Immature natural killer cell (primary cell): ENCODE data around the gene IDUA. TPM values are rescaled to one million over a fixed set of nuclear protein-coding genes. Genes with fewer than 3 reads are reported as not detected.

Source experiments
- DNase-seq, 3 donors: peaks; one replicate each; pipeline ENCODE4 v3.0.0; 2022; ENCODE audit warnings: mixed read lengths in 1 of 3
- H3K27ac Mint-ChIP-seq, 6 donors: one replicate each; pipeline ENCODE4 v1.8.0; 2020; ENCODE audit warnings: mixed read lengths in 6 of 6, mild to moderate bottlenecking in 5 of 6, inconsistent platforms in 4 of 6, moderate library complexity in 3 of 6
- H3K27me3 Mint-ChIP-seq, 3 donors: one replicate each; pipeline ENCODE4 v1.8.0; 2020 to 2021; ENCODE audit warnings: low read depth in 3 of 3, mild to moderate bottlenecking in 3 of 3, mixed read lengths in 3 of 3, moderate library complexity in 3 of 3, inconsistent platforms in 1 of 3
- H3K36me3 Mint-ChIP-seq, 3 donors: one replicate each; pipeline ENCODE4 v1.8.0; 2020; ENCODE audit warnings: mixed read lengths in 3 of 3, inconsistent platforms in 2 of 3, mild to moderate bottlenecking in 2 of 3
- H3K4me1 Mint-ChIP-seq, 2 donors: one replicate each; pipeline ENCODE4 v1.8.0; 2020; ENCODE audit warnings: inconsistent platforms in 2 of 2, mild to moderate bottlenecking in 2 of 2, mixed read lengths in 2 of 2, moderate library complexity in 1 of 2
- H3K4me3 Mint-ChIP-seq, 5 donors: one replicate each; pipeline ENCODE4 v1.8.0; 2020; ENCODE audit warnings: mild to moderate bottlenecking in 5 of 5, mixed read lengths in 5 of 5, inconsistent platforms in 3 of 5, moderate library complexity in 3 of 5
- H3K9me3 Mint-ChIP-seq, 6 donors: one replicate each; pipeline ENCODE4 v1.8.0; 2020; ENCODE audit warnings: mild to moderate bottlenecking in 6 of 6, mixed read lengths in 6 of 6, inconsistent platforms in 4 of 6, moderate library complexity in 3 of 6
- polyA plus RNA-seq, 3 donors: library from polyadenylated mRNA; unstranded; fragments of 300-500 nt; fragmentation: Illumina TruSeq; gene quantifications; one replicate each; pipeline ENCODE4 v1.2.3, GENCODE V29; 2021

Gene IDUA
- polyA plus RNA-seq, 3 donors from 2014 or later, result 5.6 to 12.2 (median 6.3) TPM

DNA sequence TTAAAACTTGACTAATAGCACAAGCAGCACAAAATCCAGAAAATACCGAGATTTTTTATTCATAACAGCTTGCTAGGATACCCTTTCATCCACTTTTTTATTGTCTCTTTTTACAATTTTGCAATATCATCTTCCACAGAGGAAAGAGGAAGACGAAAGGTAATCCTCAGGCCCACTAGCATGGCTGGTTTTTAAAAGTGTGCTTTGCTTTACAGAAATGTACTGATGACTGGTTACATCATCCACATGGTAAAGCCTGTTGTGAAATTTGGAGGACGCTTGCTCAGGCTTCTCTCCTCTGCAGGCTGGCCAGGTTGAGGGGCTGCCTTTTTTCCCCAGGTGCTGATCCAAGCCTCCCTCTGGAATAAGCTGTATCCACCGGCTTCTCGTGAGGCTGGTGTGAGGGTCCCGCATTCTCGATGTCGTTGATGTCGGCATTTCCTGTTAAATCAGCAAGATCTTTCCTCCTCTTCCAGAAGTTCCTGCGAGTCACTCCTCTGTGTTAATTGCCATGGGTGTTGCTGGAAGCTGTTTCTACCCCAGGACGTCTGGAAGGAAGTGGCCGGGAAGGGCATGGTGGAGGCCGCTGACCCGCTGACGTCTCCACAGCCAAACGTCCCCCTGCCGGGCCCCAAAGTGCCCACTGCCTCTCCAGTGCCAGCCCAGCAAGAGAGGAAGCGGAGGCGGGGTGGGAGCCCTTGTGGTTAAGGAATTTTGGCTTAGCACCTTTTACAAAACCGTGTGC is 7.7 kb upstream of the IDUA start:
- DNase-seq, result no peak
- Mint-ChIP-seq H3K27me3 (peaks cover 0 to 4% (median 4%) of the 10 kb centered on the region in 3 donors), H3K27ac (no peak overlapping the region), H3K9me3 (no peaks in the 10 kb centered on the region), H3K4me3 (no peak overlapping the region), H3K36me3 (no peaks in the 10 kb centered on the region), H3K4me1 (peaks cover 0 to 5% of the 10 kb centered on the region in 2 donors)

DNA sequence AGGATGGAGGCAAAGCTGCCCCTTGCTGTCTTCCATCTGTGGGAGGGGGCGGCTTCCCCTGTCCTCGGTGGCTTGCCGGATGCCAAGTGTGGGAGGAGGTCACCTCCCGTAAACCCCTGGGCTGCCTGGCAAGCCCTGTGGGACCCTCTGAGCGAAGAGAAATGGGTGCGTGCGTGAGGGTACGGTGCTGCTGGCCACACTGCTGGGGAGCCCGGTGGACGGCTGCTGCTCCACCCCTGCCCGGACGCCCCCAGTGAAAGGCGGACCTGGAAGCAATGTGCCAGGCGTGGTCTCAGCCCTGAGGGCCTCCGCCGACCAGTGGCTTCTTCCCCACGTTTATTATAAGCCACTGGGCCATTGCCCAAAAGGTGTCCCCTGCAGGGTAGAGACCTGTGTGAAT is 4.6 kb upstream of the IDUA start:
- Mint-ChIP-seq H3K27ac (no peak overlapping the region), H3K9me3 (no peaks in the 10 kb centered on the region), H3K27me3 (peaks cover 0 to 4% (median 2%) of the 10 kb centered on the region in 3 donors), H3K36me3 (no peaks in the 10 kb centered on the region), H3K4me1 (peaks cover 22 to 23% of the 10 kb centered on the region in 2 donors), H3K4me3 (no peak overlapping the region)
- no peak for DNase-seq

DNA sequence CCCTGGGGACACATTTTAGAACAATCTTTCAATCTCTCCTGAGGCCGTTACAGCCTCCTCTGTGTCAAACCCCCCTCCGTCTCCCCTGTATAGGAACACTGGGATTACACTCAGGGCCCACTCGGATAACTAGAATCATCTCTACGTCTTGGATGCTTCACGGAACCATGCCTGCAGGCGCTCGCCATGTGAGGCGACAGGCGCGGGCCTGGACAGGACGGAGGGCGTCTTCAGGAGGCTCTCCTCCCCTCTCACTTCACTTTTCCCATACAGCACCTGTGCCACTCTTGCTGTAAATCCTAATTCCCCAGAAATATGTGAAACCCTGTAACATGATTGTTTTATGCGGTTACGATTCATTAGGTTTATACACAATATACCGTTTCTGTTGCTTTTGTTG is 4.0 kb upstream of the IDUA start:
- no peak for DNase-seq
- H3K27me3 Mint-ChIP-seq, result peaks cover 0 to 4% (median 2%) of the 10 kb centered on the region in 3 donors
- no peaks in the 10 kb centered on the region for H3K9me3 Mint-ChIP-seq
- peak overlapping the region in 1 of 6 donors; percentile 38 for H3K27ac Mint-ChIP-seq
- no peaks in the 10 kb centered on the region for H3K36me3 Mint-ChIP-seq
- H3K4me1 Mint-ChIP-seq, result peaks cover 22 to 25% of the 10 kb centered on the region in 2 donors
- H3K4me3 Mint-ChIP-seq, result no peak overlapping the region

DNA sequence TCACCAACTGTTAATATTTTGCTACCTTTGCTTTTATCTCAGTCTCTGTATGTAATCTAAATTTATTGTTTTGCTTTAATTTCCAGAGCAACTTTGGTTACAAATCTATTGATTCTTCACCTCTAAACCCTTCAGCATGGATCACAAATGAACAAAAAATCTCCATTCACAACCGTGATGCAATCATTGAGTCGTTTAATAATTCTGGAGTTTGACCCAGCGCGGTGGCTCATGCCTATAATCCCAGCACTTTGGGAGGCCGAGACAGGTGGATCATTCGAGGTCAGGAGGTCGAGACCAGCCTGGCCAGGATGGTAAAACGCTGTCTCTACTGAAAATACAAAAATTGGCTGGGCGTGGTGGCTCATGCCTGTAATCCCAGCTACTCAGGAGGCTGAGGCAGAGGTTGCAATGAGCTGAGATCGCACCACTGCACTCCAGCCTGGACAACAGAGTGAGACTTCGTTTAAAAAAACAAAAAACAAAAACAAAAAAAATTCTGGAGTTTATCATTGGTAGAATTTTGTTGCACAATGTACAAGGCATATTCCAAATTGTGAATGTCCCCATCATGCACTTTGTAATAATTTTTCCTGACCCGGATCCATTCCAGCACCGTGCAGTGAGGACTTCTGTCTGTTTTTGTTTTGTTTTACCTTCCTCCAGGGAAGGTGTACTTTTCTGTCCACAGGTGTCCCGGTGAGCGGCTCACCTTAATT is 2.3 kb upstream of the IDUA start:
- peak overlapping the region in 2 of 6 donors; percentile 26 to 50 for H3K27ac Mint-ChIP-seq
- DNase-seq, result no peak
- peaks cover 0 to 2% (median 2%) of the 10 kb centered on the region in 3 donors for H3K27me3 Mint-ChIP-seq
- H3K4me1 Mint-ChIP-seq, result peaks cover 22 to 29% of the 10 kb centered on the region in 2 donors
- peak overlapping the region in 4 of 5 donors; percentile 53 to 64 (median 56) for H3K4me3 Mint-ChIP-seq
- no peaks in the 10 kb centered on the region for H3K9me3 Mint-ChIP-seq
- H3K36me3 Mint-ChIP-seq, result no peaks in the 10 kb centered on the region

DNA sequence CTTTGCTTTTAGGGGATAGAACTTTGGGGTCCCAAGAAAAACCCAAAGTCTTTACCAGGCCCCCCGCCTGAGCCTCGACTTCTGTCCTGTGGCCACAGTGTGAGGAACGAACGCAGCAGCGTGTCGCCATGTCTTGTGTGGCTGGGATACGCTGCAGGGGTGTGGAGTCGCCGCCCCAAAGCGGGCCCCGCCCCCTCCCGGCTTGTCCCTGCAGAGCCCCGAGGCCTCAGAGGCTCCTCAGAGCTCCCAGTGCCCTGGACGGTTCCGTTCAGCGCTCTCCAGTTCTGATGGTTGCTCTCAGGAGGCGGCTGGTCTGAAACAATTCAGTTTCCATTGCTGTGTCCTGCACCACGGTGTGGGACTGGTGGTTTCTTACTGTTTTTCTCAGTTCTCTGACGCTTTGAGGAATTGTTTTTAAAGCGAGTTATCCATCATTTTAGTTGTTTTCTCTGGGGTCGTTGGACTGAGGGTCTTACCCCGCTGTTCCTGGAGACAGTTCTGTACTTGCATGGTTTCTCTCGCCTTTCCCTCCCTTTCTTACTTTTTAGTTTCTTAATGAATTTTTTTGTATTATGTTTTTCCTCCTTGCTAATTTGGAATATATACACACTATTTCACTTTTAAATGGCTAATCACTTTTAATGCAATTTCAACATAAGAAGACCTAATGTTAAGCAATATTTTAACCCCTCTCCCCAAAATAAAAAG is 1.6 kb upstream of the IDUA start:
- Mint-ChIP-seq H3K27me3 (peaks cover 0 to 2% (median 2%) of the 10 kb centered on the region in 3 donors), H3K27ac (peak overlapping the region in 4 of 6 donors; percentile 1 to 89 (median 38)), H3K9me3 (no peaks in the 10 kb centered on the region), H3K4me3 (peak overlapping the region; percentile 32 to 91 (median 64)), H3K4me1 (peaks cover 22 to 29% of the 10 kb centered on the region in 2 donors), H3K36me3 (no peaks in the 10 kb centered on the region)
- DNase-seq, result peak; percentile 45 to 49 (median 47)

DNA sequence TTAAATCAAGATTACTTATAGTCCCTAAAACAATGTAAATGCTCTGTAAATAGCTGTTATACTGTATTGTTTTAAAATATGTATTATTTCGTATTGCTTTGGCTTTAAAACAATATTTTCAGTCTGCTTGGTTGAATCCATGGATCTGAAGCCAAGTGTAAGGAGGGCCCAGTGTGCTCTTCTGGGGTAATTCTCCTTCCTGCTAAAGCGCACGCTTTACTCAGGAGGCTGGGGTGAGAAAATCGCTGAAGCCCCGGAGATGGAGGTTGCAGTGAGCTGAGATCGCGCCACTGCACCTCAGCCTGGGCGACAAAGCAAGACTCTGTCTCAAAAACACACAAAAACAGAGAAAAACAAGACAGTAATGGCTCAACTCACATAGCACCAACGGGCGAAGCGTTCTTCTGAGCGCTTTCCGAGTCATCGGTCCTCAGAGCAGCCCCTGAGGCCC is 391 bp upstream of the IDUA start:
- no peak for DNase-seq
- H3K9me3 Mint-ChIP-seq, result no peaks in the 10 kb centered on the region
- H3K4me1 Mint-ChIP-seq, result peaks cover 22 to 29% of the 10 kb centered on the region in 2 donors
- H3K36me3 Mint-ChIP-seq, result no peaks in the 10 kb centered on the region
- peak overlapping the region; percentile 85 to 95 (median 89) for H3K27ac Mint-ChIP-seq
- H3K27me3 Mint-ChIP-seq, result peaks cover 0 to 2% (median 2%) of the 10 kb centered on the region in 3 donors
- H3K4me3 Mint-ChIP-seq, result peak overlapping the region; percentile 88 to 96 (median 94)

DNA sequence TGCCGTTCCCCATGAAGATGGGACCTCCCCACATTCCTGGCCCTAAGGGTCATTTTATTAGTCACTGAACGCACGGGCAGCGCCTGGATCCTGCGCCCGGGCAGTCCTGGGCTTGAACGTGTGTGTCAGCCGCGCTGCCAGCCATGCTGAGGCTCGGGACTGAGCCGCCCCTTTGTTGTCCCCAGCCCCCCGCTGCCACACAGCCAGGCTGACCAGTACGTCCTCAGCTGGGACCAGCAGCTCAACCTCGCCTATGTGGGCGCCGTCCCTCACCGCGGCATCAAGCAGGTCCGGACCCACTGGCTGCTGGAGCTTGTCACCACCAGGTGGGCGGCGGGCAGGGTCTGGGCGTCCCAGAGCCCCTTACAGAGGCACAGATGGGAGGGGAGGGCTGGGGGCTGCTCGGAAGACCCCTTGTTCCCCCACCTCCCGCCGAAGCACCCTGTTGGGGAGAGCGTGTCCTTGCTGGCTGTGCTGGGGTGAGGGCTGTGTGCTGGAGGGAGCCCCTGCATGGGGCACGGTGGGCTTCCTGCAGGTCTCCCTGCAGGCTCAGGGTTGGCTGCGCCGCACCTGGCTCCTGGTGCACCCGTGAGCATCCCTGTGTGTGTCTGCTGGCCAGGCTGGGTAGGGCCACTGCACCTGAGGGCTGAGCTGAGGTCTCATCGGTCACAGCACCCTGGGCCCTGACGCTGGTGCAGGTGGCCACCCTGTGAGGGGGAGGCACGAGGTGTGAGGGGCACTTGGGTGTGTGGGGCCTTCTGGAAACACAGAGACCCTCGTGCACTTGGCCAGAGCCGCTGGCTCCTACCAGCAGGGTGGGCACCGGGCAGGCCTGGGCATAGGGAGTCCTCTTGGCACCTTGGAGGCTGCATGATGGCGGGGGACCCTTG is 1.0 kb downstream of the IDUA start:
- Mint-ChIP-seq H3K27me3 (peaks cover 0 to 2% (median 0%) of the 10 kb centered on the region in 3 donors), H3K27ac (peak overlapping the region in 2 of 6 donors; percentile 13 to 60), H3K4me3 (peak overlapping the region; percentile 49 to 78 (median 67)), H3K4me1 (peaks cover 22 to 29% of the 10 kb centered on the region in 2 donors), H3K36me3 (no peaks in the 10 kb centered on the region), H3K9me3 (no peaks in the 10 kb centered on the region)
- no peak for DNase-seq

DNA sequence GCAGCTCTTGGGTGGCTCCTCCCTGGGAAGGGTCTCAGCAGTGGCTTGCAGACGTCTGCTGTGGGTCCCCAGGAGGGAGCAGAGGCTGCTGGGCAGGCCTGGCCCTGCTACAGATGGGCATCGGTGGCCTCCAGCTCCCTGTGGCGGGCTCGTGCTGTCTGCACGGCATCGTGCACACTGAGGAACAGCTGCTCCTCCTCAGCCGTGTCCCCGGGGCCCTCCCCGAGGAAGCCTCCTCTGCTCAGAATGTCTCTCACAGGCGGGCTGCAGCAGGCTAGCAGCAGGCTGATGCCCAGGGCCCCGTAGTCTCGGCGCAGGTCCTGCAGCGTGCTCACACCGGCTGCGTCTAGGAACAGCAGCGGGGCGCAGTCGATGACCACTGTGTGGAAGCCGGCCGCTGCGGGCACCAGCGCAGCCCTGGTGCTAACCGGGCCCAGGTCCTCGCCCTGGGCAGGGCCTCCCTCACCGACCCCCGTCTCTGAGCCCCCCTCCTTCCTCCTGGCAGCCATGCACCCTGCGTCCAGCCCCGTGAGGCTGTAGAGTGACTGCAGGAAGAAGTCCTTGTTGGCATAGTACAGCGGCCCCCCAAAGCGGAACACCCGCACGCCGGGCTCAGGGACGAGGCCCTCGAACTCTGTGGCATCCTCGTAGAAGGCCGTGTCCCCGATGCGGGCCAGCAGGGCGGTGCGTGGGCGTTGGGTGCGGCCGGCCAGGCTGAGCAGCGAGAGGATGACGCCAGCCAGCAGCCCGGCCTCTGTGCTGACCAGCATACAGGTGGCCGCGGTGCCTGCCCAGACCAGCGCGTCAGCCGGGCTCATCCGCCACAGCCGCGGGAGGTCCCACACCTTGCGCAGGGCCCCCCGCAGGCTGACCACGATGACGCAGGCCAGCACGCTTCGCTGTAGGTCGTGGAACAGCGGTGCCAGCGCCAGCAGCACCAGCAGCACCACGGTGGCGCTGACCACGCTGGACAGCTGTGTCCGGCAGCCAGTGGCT is 2.2 kb downstream of the IDUA start:
- peaks cover 22 to 29% of the 10 kb centered on the region in 2 donors for H3K4me1 Mint-ChIP-seq
- no peaks in the 10 kb centered on the region for H3K9me3 Mint-ChIP-seq
- no peak overlapping the region for H3K4me3 Mint-ChIP-seq
- H3K36me3 Mint-ChIP-seq, result no peaks in the 10 kb centered on the region
- DNase-seq, result no peak
- peaks cover 0 to 2% (median 0%) of the 10 kb centered on the region in 3 donors for H3K27me3 Mint-ChIP-seq
- H3K27ac Mint-ChIP-seq, result no peak overlapping the region

DNA sequence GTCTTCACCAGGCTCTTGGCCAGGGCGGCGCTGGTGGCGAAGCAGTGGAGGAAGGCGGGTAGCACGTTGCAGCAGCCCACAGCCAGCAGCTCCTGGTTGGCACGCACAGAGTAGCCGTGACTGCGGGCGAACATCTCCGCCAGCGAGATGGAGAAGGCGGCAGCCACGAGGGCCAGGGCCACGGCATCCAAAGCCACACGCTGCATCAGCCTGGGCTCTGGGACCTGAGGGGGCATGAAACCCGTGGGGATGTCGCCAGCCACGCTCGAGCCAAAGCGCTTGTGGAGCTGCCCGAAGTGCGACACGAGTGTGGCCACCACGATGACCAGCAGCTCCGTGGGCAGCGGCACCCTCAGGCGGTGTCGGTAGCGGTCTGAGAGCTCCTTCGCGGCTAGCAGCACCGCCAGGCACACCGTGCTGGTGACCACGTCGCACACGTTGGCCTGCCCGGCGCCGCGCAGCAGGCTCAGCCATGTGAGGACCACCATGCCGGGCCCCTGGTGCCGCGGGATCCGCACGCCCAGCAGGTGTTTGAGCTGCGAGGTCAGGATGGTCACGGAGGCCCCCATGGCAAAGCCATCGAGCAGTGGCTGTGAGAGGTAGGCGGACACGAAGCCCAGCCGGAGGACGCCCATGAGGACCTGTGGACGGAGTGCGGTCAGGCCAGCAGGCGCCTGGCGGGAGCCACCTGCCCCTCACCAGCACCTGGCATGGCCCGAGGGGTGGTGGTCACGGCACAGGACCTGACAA is 3.1 kb downstream of the IDUA start:
- Mint-ChIP-seq H3K27me3 (peaks cover 0 to 2% (median 0%) of the 10 kb centered on the region in 3 donors), H3K9me3 (no peaks in the 10 kb centered on the region), H3K4me3 (no peak overlapping the region), H3K27ac (no peak overlapping the region), H3K4me1 (peaks cover 18 to 22% of the 10 kb centered on the region in 2 donors), H3K36me3 (no peaks in the 10 kb centered on the region)
- DNase-seq, result no peak

DNA sequence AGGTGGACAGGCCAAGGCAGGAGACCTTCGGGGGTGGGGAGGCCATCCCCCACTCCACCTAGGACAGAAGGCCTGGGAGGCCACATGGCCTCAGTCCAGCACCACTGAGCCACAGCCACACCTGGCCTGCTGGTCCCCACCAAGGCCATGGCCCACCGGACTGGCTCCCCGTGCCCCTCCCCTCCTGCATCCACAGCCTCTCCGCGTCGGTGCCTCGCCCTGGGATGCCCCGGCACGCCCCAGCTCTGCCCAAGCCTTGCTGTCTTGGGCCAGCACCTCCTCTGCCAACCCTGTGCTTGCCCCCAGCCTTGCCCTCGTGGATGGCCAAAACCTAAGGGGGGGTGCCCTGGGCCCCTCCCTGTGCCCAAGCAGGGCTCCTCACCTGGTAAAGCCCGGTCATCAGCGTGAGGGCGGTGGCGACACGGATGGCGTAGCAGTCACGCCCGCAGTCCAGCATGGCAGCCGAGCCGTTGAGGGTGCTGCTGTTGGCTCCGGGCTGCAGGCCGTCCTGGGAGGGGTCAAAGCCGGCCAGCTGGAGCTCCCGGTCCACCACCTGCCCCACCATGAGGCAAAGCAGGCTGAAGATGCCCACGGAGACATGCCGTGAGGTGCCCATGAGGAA is 4.0 kb downstream of the IDUA start:
- no peak for DNase-seq
- no peak overlapping the region for H3K4me3 Mint-ChIP-seq
- H3K9me3 Mint-ChIP-seq, result no peaks in the 10 kb centered on the region
- H3K27ac Mint-ChIP-seq, result no peak overlapping the region
- H3K36me3 Mint-ChIP-seq, result no peaks in the 10 kb centered on the region
- H3K4me1 Mint-ChIP-seq, result peaks cover 8 to 14% of the 10 kb centered on the region in 2 donors
- H3K27me3 Mint-ChIP-seq, result peaks cover 0 to 2% (median 0%) of the 10 kb centered on the region in 3 donors
